ENCODE data around the gene PDP2. TPM values are rescaled to one million over a fixed set of nuclear protein-coding genes. Genes with fewer than 3 reads are reported as not detected.

Gene PDP2
- total and polyA plus RNA-seq, 5 experiments from 2014 or later, result 1.2 to 11.3 (median 1.8) TPM

GRCh38 chr16:66878067-66878466, 2.2 kb upstream of the PDP2 start:
- peaks cover 17 to 47% (median 34%) of the 10 kb centered on the region in 4 donors for H3K4me1 Mint-ChIP-seq
- no peaks in the 10 kb centered on the region for H3K36me3 Mint-ChIP-seq
- no peaks in the 10 kb centered on the region for H3K27me3 Mint-ChIP-seq
- peak overlapping the region in 4 of 10 donors; percentile 5 to 44 (median 28) for H3K27ac Mint-ChIP-seq
- peak overlapping the region in 7 of 10 donors; percentile 25 to 69 (median 63) for H3K4me3 Mint-ChIP-seq
- ATAC-seq (no peak), DNase-seq (no peak)
- POLR2A ChIA-PET, result no interaction called here
- no peaks in the 10 kb centered on the region for H3K9me3 Mint-ChIP-seq

GRCh38 chr16:66881014-66881417, 701 bp downstream of the PDP2 start:
- Mint-ChIP-seq H3K9me3 (no peaks in the 10 kb centered on the region), H3K4me1 (peaks cover 20 to 35% (median 29%) of the 10 kb centered on the region in 4 donors), H3K36me3 (peaks cover 0 to 22% (median 2%) of the 10 kb centered on the region in 3 donors), H3K4me3 (peak overlapping the region; percentile 72 to 99 (median 98)), H3K27me3 (no peaks in the 10 kb centered on the region), H3K27ac (peak overlapping the region in 6 of 10 donors; percentile 11 to 97 (median 30))
- ATAC-seq (peak in 1 of 2 donors; percentile 5), DNase-seq (no peak)
- POLR2A ChIA-PET, result interaction anchor here (0.6 to 2.3 kb wide), 7 partner anchors 8 to 512 kb away, joined by 3 to 16 read pairs (median 4); partner anchors contain the start of gene NAE1

GRCh38 chr16:66881560-66881959, 1.2 kb downstream of the PDP2 start:
- POLR2A ChIA-PET, result interaction anchor here (0.6 to 2.3 kb wide), 3 partner anchors 10 to 51 kb away, joined by 6 to 16 read pairs (median 8); partner anchors contain the start of gene NAE1
- peak overlapping the region; percentile 22 to 86 (median 63) for H3K4me3 Mint-ChIP-seq
- no peaks in the 10 kb centered on the region for H3K9me3 Mint-ChIP-seq
- peaks cover 0 to 28% (median 2%) of the 10 kb centered on the region in 3 donors for H3K36me3 Mint-ChIP-seq
- H3K27ac Mint-ChIP-seq, result peak overlapping the region in 4 of 10 donors; percentile 6 to 45 (median 35)
- no peaks in the 10 kb centered on the region for H3K27me3 Mint-ChIP-seq
- DNase-seq (no peak), ATAC-seq (no peak)
- H3K4me1 Mint-ChIP-seq, result peaks cover 20 to 35% (median 30%) of the 10 kb centered on the region in 4 donors

GRCh38 chr16:66881964-66882508, 1.7 kb downstream of the PDP2 start:
- Mint-ChIP-seq H3K4me1 (peaks cover 20 to 35% (median 31%) of the 10 kb centered on the region in 4 donors), H3K27ac (no peak overlapping the region), H3K36me3 (peaks cover 0 to 32% (median 2%) of the 10 kb centered on the region in 3 donors), H3K9me3 (no peaks in the 10 kb centered on the region), H3K27me3 (no peaks in the 10 kb centered on the region), H3K4me3 (peak overlapping the region in 7 of 10 donors; percentile 39 to 86 (median 59))
- no peak for ATAC-seq
- DNase-seq, result no peak
- POLR2A ChIA-PET, result interaction anchor here (0.6 to 2.1 kb wide), 3 partner anchors 9 to 689 kb away, joined by 3 to 8 read pairs (median 5); no protein-coding TSS in a partner anchor

- H3K9me3 Mint-ChIP-seq, result no peaks in the 10 kb centered on the region
- H3K4me1 Mint-ChIP-seq, result peaks cover 20 to 36% (median 31%) of the 10 kb centered on the region in 4 donors
- POLR2A ChIA-PET, result interaction anchor here (0.8 kb wide), 1 partner anchor 10 kb away, joined by 5 read pairs; no protein-coding TSS in a partner anchor
- H3K27me3 Mint-ChIP-seq, result no peaks in the 10 kb centered on the region
- peak overlapping the region in 3 of 10 donors; percentile 8 to 39 (median 28) for H3K4me3 Mint-ChIP-seq
- H3K27ac Mint-ChIP-seq, result no peak overlapping the region
- H3K36me3 Mint-ChIP-seq, result peaks cover 0 to 37% (median 2%) of the 10 kb centered on the region in 3 donors
- DNase-seq, result no peak
- no peak for ATAC-seq
Observed at GRCh38 chr16:66882702-66883101, 2.4 kb downstream of the PDP2 start.

GRCh38 chr16:66885491-66885890, 5.2 kb downstream of the PDP2 start:
- Mint-ChIP-seq H3K36me3 (peaks cover 0 to 50% (median 4%) of the 10 kb centered on the region in 3 donors), H3K4me3 (no peak overlapping the region), H3K27ac (peak overlapping the region in 1 of 10 donors; percentile 62), H3K4me1 (peaks cover 10 to 28% (median 13%) of the 10 kb centered on the region in 4 donors), H3K27me3 (no peaks in the 10 kb centered on the region), H3K9me3 (no peaks in the 10 kb centered on the region)
- ATAC-seq (no peak), DNase-seq (no peak)
- POLR2A ChIA-PET, result interaction anchor here (0.6 kb wide), 2 partner anchors 11 to 375 kb away, joined by 3 read pairs; no protein-coding TSS in a partner anchor

- POLR2A ChIA-PET, result interaction anchor here (0.6 kb wide), 2 partner anchors 11 to 142 kb away, joined by 3 read pairs; no protein-coding TSS in a partner anchor
- H3K9me3 Mint-ChIP-seq, result no peaks in the 10 kb centered on the region
- H3K27ac Mint-ChIP-seq, result peak overlapping the region in 1 of 10 donors; percentile 49
- peaks cover 0 to 50% (median 4%) of the 10 kb centered on the region in 3 donors for H3K36me3 Mint-ChIP-seq
- no peak for DNase-seq
- H3K4me3 Mint-ChIP-seq, result no peak overlapping the region
- H3K27me3 Mint-ChIP-seq, result no peaks in the 10 kb centered on the region
- peaks cover 8 to 27% (median 11%) of the 10 kb centered on the region in 4 donors for H3K4me1 Mint-ChIP-seq
- no peak for ATAC-seq
Observed at GRCh38 chr16:66886321-66886720, 6.0 kb downstream of the PDP2 start.

GRCh38 chr16:66886914-66887313, 6.6 kb downstream of the PDP2 start:
- H3K4me1 Mint-ChIP-seq, result peaks cover 4 to 22% (median 9%) of the 10 kb centered on the region in 4 donors
- no peak overlapping the region for H3K4me3 Mint-ChIP-seq
- POLR2A ChIA-PET, result no interaction called here
- H3K9me3 Mint-ChIP-seq, result no peaks in the 10 kb centered on the region
- H3K36me3 Mint-ChIP-seq, result peaks cover 0 to 50% (median 4%) of the 10 kb centered on the region in 3 donors
- ATAC-seq (no peak), DNase-seq (no peak)
- no peak overlapping the region for H3K27ac Mint-ChIP-seq
- no peaks in the 10 kb centered on the region for H3K27me3 Mint-ChIP-seq

GRCh38 chr16:66888647-66889615, 8.6 kb downstream of the PDP2 start:
- Mint-ChIP-seq H3K4me3 (no peak overlapping the region), H3K27ac (peak overlapping the region in 2 of 10 donors; percentile 40 to 52), H3K36me3 (peaks cover 0 to 48% (median 4%) of the 10 kb centered on the region in 3 donors), H3K4me1 (peaks cover 0 to 25% (median 11%) of the 10 kb centered on the region in 4 donors), H3K27me3 (no peaks in the 10 kb centered on the region), H3K9me3 (no peaks in the 10 kb centered on the region)
- DNase-seq (peak in 1 of 10 donors; percentile 13), ATAC-seq (no peak)
- POLR2A ChIA-PET, result interaction anchor here (1.4 kb wide), 1 partner anchor 8 kb away, joined by 3 read pairs; the partner anchor contains the start of gene PDP2

- ATAC-seq (no peak), DNase-seq (no peak)
- no peaks in the 10 kb centered on the region for H3K27me3 Mint-ChIP-seq
- POLR2A ChIA-PET, result interaction anchor here (0.5 to 1.4 kb wide), 2 partner anchors 9 to 328 kb away, joined by 3 to 5 read pairs; partner anchors contain the start of gene PDP2
- peak overlapping the region in 2 of 10 donors; percentile 40 to 52 for H3K27ac Mint-ChIP-seq
- no peaks in the 10 kb centered on the region for H3K9me3 Mint-ChIP-seq
- H3K36me3 Mint-ChIP-seq, result peaks cover 0 to 42% (median 2%) of the 10 kb centered on the region in 3 donors
- H3K4me3 Mint-ChIP-seq, result no peak overlapping the region
- peaks cover 0 to 22% (median 10%) of the 10 kb centered on the region in 4 donors for H3K4me1 Mint-ChIP-seq
Observed at GRCh38 chr16:66889622-66890021, 9.3 kb downstream of the PDP2 start.

- POLR2A ChIA-PET, result no interaction called here
- Mint-ChIP-seq H3K27ac (peak overlapping the region in 4 of 10 donors; percentile 5 to 57 (median 20)), H3K4me1 (peaks cover 0 to 21% (median 5%) of the 10 kb centered on the region in 4 donors)
Observed at GRCh38 chr16:66890799-66891198, 10.5 kb downstream of the PDP2 start.

GRCh38 chr16:66891360-66891759, 11.0 kb downstream of the PDP2 start:
- Mint-ChIP-seq H3K27me3 (no peaks in the 10 kb centered on the region), H3K4me3 (no peak overlapping the region), H3K4me1 (peaks cover 0 to 19% (median 5%) of the 10 kb centered on the region in 4 donors), H3K36me3 (peaks cover 0 to 24% (median 2%) of the 10 kb centered on the region in 3 donors), H3K9me3 (no peaks in the 10 kb centered on the region), H3K27ac (peak overlapping the region in 1 of 10 donors; percentile 57)
- ATAC-seq (no peak), DNase-seq (peak in 1 of 10 donors; percentile 36)
- POLR2A ChIA-PET, result no interaction called here

More at GRCh38 chr16:66890799-66891198, 10.5 kb downstream of the PDP2 start:
- ATAC-seq (no peak), DNase-seq (peak in 1 of 10 donors; percentile 24)
- H3K27me3 Mint-ChIP-seq, result no peaks in the 10 kb centered on the region
- H3K9me3 Mint-ChIP-seq, result no peaks in the 10 kb centered on the region
- H3K4me3 Mint-ChIP-seq, result no peak overlapping the region
- peaks cover 0 to 30% (median 2%) of the 10 kb centered on the region in 3 donors for H3K36me3 Mint-ChIP-seq

All from naive thymus-derived CD8-positive, alpha-beta T cell (primary cell).